ENCODE data around the gene LRIT2.
"Not testable (repeated sequence)": the region's sequence is repeated elsewhere in the genome, so short reads cannot be mapped to it uniquely, and the experiment has no call there.

The LRIT2 gene

DNA sequence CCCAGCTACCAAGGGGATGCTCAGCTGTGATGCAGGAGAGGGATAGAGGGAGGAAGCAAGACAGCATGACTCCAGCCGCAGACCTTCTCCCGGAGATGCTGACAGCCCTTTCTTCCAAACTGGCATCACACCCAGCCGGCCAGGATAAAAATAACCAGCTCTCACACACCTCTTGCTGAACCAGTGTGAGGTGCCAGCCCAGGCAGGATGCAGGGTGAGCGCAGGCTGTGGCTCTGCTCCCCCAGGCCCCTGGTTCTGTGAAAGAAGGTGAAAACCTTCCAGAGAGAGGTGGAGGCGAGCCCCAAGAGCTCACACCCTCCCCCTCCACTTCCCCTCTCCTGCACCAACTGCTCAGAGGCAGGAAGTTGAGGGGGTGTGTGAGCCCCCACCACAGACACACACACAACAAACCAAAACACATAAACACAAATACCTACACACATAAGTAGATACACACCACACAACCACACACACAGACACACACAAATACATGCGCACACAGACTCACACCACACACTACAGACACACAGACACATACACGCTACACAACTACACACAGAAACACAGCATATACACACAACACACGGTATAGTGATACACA lies 47.7 kb downstream of the LRIT2 start:
- DNase-seq = no peak

- DNase-seq = no peak
These were observed 48.4 kb downstream of the LRIT2 start for GRCh38 chr10:84176836-84177474.

DNA sequence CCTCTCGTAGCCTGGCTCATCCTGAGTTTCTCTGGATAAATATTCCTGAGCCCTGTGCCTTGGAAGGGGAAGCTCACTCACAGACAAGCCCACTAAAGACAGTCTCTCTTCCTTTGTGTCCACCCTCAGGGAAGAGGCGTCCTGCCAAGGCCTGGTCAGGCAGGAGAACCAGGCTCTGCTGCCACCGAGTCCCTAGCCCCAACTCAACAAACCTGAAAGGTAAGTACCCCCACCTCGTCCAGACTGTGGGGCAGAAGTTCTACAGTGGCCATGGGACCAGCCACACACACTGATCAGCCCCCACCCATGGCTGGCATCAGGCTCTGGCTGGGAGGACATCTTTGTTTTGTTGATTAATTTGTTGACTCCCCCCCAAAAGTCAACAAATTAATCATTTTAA lies 49.0 kb downstream of the LRIT2 start:
- no peak for DNase-seq

- DNase-seq = no peak
These were observed 49.9 kb downstream of the LRIT2 start for GRCh38 chr10:84175436-84175835.

GRCh38 chr10:84173501-84173929 lies 51.8 kb downstream of the LRIT2 start, which contains the start of gene GPR15LG:
GPR15LG (plus strand) TSS chr10:84173801; CDS start chr10:84173852, 51 bp downstream.
- DNase-seq = no peak

GRCh38 chr10:84172467-84173356 lies 52.6 kb downstream of the LRIT2 start:
- DNase-seq = no peak

DNA sequence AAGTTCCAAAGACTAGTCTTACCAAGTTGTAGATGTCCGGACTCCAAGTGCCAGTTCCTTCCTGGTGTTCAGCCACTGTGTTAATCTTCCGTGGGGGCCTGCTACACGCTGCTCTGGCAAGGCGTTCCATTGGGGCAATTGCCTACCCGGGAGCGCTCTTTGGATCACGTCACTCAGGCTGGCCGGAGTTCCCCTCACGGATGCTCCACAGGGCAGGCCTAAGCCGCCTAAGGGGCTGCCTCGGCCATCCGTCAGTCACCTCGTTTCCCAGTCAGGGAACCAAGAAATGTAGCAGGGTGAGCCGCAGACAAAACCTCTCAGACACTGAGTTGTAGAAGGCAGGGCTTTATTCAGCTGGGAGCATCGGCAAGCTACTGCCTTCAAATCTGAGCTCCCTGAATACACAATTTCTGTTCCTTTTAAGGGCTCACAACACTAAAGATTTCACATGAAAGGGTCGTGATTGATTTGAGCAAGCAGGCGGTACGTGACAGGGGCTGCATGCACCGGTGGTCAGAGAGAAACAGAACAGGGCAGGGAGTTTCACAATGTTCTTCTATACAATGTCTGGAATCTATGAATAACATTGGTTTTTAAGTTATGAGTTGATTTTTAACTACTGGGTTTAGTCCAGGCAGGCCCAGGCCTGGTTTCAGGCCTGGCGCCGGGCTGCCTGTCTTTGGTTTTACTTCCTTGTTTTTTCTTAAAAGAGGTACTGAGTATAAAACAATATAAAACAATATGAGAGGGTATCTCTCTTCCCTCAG lies 53.5 kb downstream of the LRIT2 start:
- DNase-seq = not testable (repeated sequence)

GRCh38 chr10:84171237-84171636 lies 54.1 kb downstream of the LRIT2 start:
- not testable (repeated sequence) for DNase-seq
